GM19455 (cell line): Measurements from ENCODE around the gene GSG1L.
"Not testable (repeated sequence)": the region's sequence is repeated elsewhere in the genome, so short reads cannot be mapped to it uniquely, and the experiment has no call there.

Experiments
- ATAC-seq: cut with Tn5 transposase; IDR thresholded peaks from one replicate; pipeline ENCODE4 v1.9.1; 2021; ENCODE audit not compliant: unreplicated experiment

GSG1L gene

GRCh38 chr16:27984121-27984520 lies 79.4 kb downstream of the GSG1L start:
- ATAC-seq: no peak

- ATAC-seq: no peak
Observed at GRCh38 chr16:27983244-27983643, 80.3 kb downstream of the GSG1L start.

GRCh38 chr16:27982184-27982583 lies 81.3 kb downstream of the GSG1L start:
- no peak for ATAC-seq

- no peak for ATAC-seq
Observed at GRCh38 chr16:27980919-27981700, 82.4 kb downstream of the GSG1L start.

GRCh38 chr16:27980076-27980775 lies 83.3 kb downstream of the GSG1L start:
- no peak for ATAC-seq

GRCh38 chr16:27979668-27980067 lies 83.8 kb downstream of the GSG1L start:
- not testable (repeated sequence) for ATAC-seq

- ATAC-seq: no peak
Observed at GRCh38 chr16:27978876-27979275, 84.6 kb downstream of the GSG1L start.

- no peak for ATAC-seq
Observed at GRCh38 chr16:27977966-27978365, 85.5 kb downstream of the GSG1L start.

GRCh38 chr16:27976990-27977389 lies 86.5 kb downstream of the GSG1L start:
- ATAC-seq: no peak

- no peak for ATAC-seq
Observed at GRCh38 chr16:27974896-27975540, 88.5 kb downstream of the GSG1L start.

GRCh38 chr16:27973678-27974077 lies 89.8 kb downstream of the GSG1L start:
- no peak for ATAC-seq

GRCh38 chr16:27972500-27972899 lies 91.0 kb downstream of the GSG1L start:
- ATAC-seq: no peak

- no peak for ATAC-seq
Observed at GRCh38 chr16:27969574-27969973, 93.9 kb downstream of the GSG1L start.

GRCh38 chr16:27967169-27967568 lies 96.3 kb downstream of the GSG1L start:
- ATAC-seq: no peak

- ATAC-seq: no peak
Observed at GRCh38 chr16:27966756-27967155, 96.8 kb downstream of the GSG1L start.

GRCh38 chr16:27965801-27966200 lies 97.7 kb downstream of the GSG1L start:
- ATAC-seq: no peak

GRCh38 chr16:27963471-27963965 lies 100.0 kb downstream of the GSG1L start:
- no peak for ATAC-seq

GRCh38 chr16:27962197-27962596 lies 101.3 kb downstream of the GSG1L start:
- no peak for ATAC-seq

- no peak for ATAC-seq
Observed at GRCh38 chr16:27961296-27961620, 102.3 kb downstream of the GSG1L start.

GRCh38 chr16:27960619-27961295 lies 102.8 kb downstream of the GSG1L start:
- ATAC-seq: no peak

- ATAC-seq: no peak
Observed at GRCh38 chr16:27959914-27960313, 103.6 kb downstream of the GSG1L start.
